Putamen (tissue), 1 donor: ENCODE results near the gene GABBR2.

Experiments
- DNase-seq: peaks from one replicate; pipeline ENCODE4 v3.0.0-alpha.2; 2016; ENCODE audit warnings: low spot score

GABBR2 gene

GRCh38 chr9:98341157-98342097, 367.3 kb downstream of the GABBR2 start:
- no peak for DNase-seq

- no peak for DNase-seq
Observed at GRCh38 chr9:98339987-98340800, 368.5 kb downstream of the GABBR2 start.

GRCh38 chr9:98335661-98336060, 373.1 kb downstream of the GABBR2 start:
- no peak for DNase-seq

GRCh38 chr9:98334796-98335195, 373.9 kb downstream of the GABBR2 start:
- no peak for DNase-seq

GRCh38 chr9:98333703-98334582, 374.8 kb downstream of the GABBR2 start:
- no peak for DNase-seq

GRCh38 chr9:98332405-98332831, 376.3 kb downstream of the GABBR2 start:
- no peak for DNase-seq

- DNase-seq, result no peak
Observed at GRCh38 chr9:98331536-98332259, 377.0 kb downstream of the GABBR2 start.

GRCh38 chr9:98330831-98331230, 377.9 kb downstream of the GABBR2 start:
- no peak for DNase-seq

GRCh38 chr9:98329904-98330303, 378.8 kb downstream of the GABBR2 start:
- DNase-seq, result no peak

GRCh38 chr9:98329281-98329680, 379.5 kb downstream of the GABBR2 start:
- no peak for DNase-seq

GRCh38 chr9:98328770-98329169, 380.0 kb downstream of the GABBR2 start:
- DNase-seq, result no peak

- DNase-seq, result no peak
Observed at GRCh38 chr9:98328141-98328540, 380.6 kb downstream of the GABBR2 start.

- no peak for DNase-seq
Observed at GRCh38 chr9:98327249-98327561, 381.5 kb downstream of the GABBR2 start.

- no peak for DNase-seq
Observed at GRCh38 chr9:98326459-98327248, 382.1 kb downstream of the GABBR2 start.

GRCh38 chr9:98324801-98325200, 383.9 kb downstream of the GABBR2 start:
- DNase-seq, result no peak

- no peak for DNase-seq
Observed at GRCh38 chr9:98323831-98324135, 385.0 kb downstream of the GABBR2 start.

- DNase-seq, result no peak
Observed at GRCh38 chr9:98323051-98323830, 385.5 kb downstream of the GABBR2 start.

GRCh38 chr9:98321269-98321668, 387.5 kb downstream of the GABBR2 start:
- DNase-seq, result no peak

GRCh38 chr9:98318834-98319478, 389.8 kb downstream of the GABBR2 start:
- DNase-seq, result no peak
